HepG2 (cell line): ENCODE results near the gene NCKIPSD. TPM values are rescaled to one million over a fixed set of nuclear protein-coding genes. Genes with fewer than 3 reads are reported as not detected.

Source experiments
- ADNP ChIP-seq: sonication (generic); formaldehyde crosslinking; IDR thresholded peaks from 2 replicates; pipeline ENCODE4 v1.4.0; 2020; ENCODE audit warnings: missing genetic modification reagents
- ATF7 ChIP-seq, 2 experiments: fragments of 450-650 bp in 1 of 2; sonication (generic) in 1 of 2; formaldehyde crosslinking in 1 of 2; IDR thresholded peaks; 2 replicates each; pipeline versions ENCODE4 v1.4.0 to v1.6.1; 2016 to 2020; ENCODE audit warnings: antibody characterized with exemption in 1 of 2, mild to moderate bottlenecking in 1 of 2, missing genetic modification reagents in 1 of 2
- CREB3 ChIP-seq: sonication (generic); formaldehyde crosslinking; IDR thresholded peaks from 2 replicates; pipeline ENCODE4 v1.5.0; 2020; ENCODE audit warnings: missing genetic modification reagents
- FIP1L1 ChIP-seq: fragments of 200-400 bp; formaldehyde crosslinking; IDR thresholded peaks from 2 replicates; pipeline ENCODE4 v1.6.1; 2018; ENCODE audit warnings: low read depth, mild to moderate bottlenecking, low read length, moderate library complexity, borderline replicate concordance; ENCODE audit not compliant: insufficient read depth
- MEF2D ChIP-seq: sonication (generic); formaldehyde crosslinking; IDR thresholded peaks from 2 replicates; pipeline ENCODE4 v1.5.1; 2020; ENCODE audit warnings: mild to moderate bottlenecking, missing genetic modification reagents
- MLX ChIP-seq: IDR thresholded peaks from 2 replicates; pipeline ENCODE4 v1.6.1; 2016
- NFKB2 ChIP-seq: sonication (generic); formaldehyde crosslinking; IDR thresholded peaks from 2 replicates; pipeline ENCODE4 v1.4.0; 2020; ENCODE audit warnings: missing genetic modification reagents, borderline replicate concordance
- RELA ChIP-seq: sonication (generic); formaldehyde crosslinking; IDR thresholded peaks from 2 replicates; pipeline ENCODE4 v1.4.0; 2020; ENCODE audit warnings: missing genetic modification reagents
- RFXAP ChIP-seq: sonication (generic); formaldehyde crosslinking; IDR thresholded peaks from 2 replicates; pipeline ENCODE4 v1.4.0; 2020; ENCODE audit warnings: missing genetic modification reagents, borderline replicate concordance
- SOX5 ChIP-seq: IDR thresholded peaks from 2 replicates; pipeline ENCODE4 v1.6.1; 2016; ENCODE audit warnings: borderline replicate concordance
- SP2 ChIP-seq: sonication (generic); formaldehyde crosslinking; IDR thresholded peaks from 2 replicates; pipeline ENCODE4 v1.5.1; 2020; ENCODE audit warnings: mild to moderate bottlenecking, missing genetic modification reagents
- ZBTB20 ChIP-seq: sonication (generic); formaldehyde crosslinking; IDR thresholded peaks from 2 replicates; pipeline ENCODE4 v1.8.1; 2023; ENCODE audit warnings: missing genetic modification reagents, low read depth, mild to moderate bottlenecking, borderline replicate concordance
- ZKSCAN5 ChIP-seq: sonication (generic); formaldehyde crosslinking; IDR thresholded peaks from 2 replicates; pipeline ENCODE4 v1.5.1; 2020; ENCODE audit warnings: mild to moderate bottlenecking, missing genetic modification reagents
- ZKSCAN8 ChIP-seq: IDR thresholded peaks from 2 replicates; pipeline ENCODE4 v1.6.1; 2016; ENCODE audit warnings: borderline replicate concordance, missing genetic modification reagents, missing compliant biosample characterization
- ZNF138 ChIP-seq: sonication (generic); formaldehyde crosslinking; IDR thresholded peaks from 2 replicates; pipeline ENCODE4 v1.5.0; 2020; ENCODE audit warnings: mild to moderate bottlenecking, low read depth, missing genetic modification reagents
- ZNF225 ChIP-seq: sonication (generic); formaldehyde crosslinking; IDR thresholded peaks from 2 replicates; pipeline ENCODE4 v1.4.0; 2020; ENCODE audit warnings: mild to moderate bottlenecking, missing genetic modification reagents
- ZNF33A ChIP-seq: sonication (generic); formaldehyde crosslinking; IDR thresholded peaks from 2 replicates; pipeline ENCODE4 v1.5.1; 2020; ENCODE audit warnings: missing genetic modification reagents, mild to moderate bottlenecking, moderate library complexity, borderline replicate concordance
- ZNF780A ChIP-seq: sonication (generic); formaldehyde crosslinking; IDR thresholded peaks from 2 replicates; pipeline ENCODE4 v1.8.0; 2022; ENCODE audit warnings: mild to moderate bottlenecking, missing genetic modification reagents, moderate library complexity
- ZNF790 ChIP-seq: sonication (generic); formaldehyde crosslinking; IDR thresholded peaks from 2 replicates; pipeline ENCODE4 v1.8.0; 2022; ENCODE audit warnings: missing genetic modification reagents, mild to moderate bottlenecking, borderline replicate concordance
- ZNF883 ChIP-seq: sonication (generic); formaldehyde crosslinking; IDR thresholded peaks from 2 replicates; pipeline ENCODE4 v1.5.1; 2020; ENCODE audit warnings: mild to moderate bottlenecking, missing genetic modification reagents; ENCODE audit errors: not compliant biosample characterization
- polyA plus RNA-seq, 8 experiments: library from polyadenylated mRNA; depleted of rRNA in 3 of 8; stranded (reverse) in 7 of 8; unstranded in 1 of 8; fragments of >200 nt; fragmentation: Illumina TruSeq in 4 of 8; extraction: Trizol in 4 of 8; gene quantifications; 2 replicates each; pipeline versions ENCODE4 v1.2.1 to v1.2.3, GENCODE V29; 2011 to 2016; ENCODE audit warnings: low read depth in 4 of 8, missing spikeins in 1 of 8, mixed read lengths in 1 of 8; ENCODE audit not compliant: insufficient read depth in 1 of 8
- total RNA-seq, 5 experiments: library from RNA; depleted of rRNA; stranded (reverse); fragments of >200 nt; fragmentation: Illumina TruSeq; extraction: Trizol; gene quantifications; 2 replicates each; pipeline ENCODE4 v1.2.3, GENCODE V29; 2016; ENCODE audit warnings: low read depth in 1 of 5
- TF ChIP-seq, protein P1 (sequence below): conservative IDR thresholded peaks from 2 replicates; pipeline ENCODE4 v1.6.1; 2018; ENCODE audit warnings: missing genetic modification reagents
- TF ChIP-seq, protein P2 (sequence below): IDR thresholded peaks from 2 replicates; pipeline ENCODE4 v1.6.1; 2012; ENCODE audit warnings: low read length, improper control_type of control experiment

NCKIPSD gene
- total and polyA plus RNA-seq, 2 of the 13 experiments (the other 11 are each of a cell fraction or from before 2014, with no cell fraction given), result 13.5 to 35.2 TPM

GRCh38 chr3:48663489-48664312 lies 22.0 kb downstream of the NCKIPSD start (continued):
- TF ChIP-seq ZKSCAN8 (CRISPR knock-in tag) (no peak), ZNF33A (no peak), ZNF780A (CRISPR knock-in tag) (no peak; the same call in 1 of the 2 replicates), MLX (no peak), ZNF790 (CRISPR knock-in tag) (peak; percentile 89; the same call in 1 of the 2 replicates), ZBTB20 (CRISPR knock-in tag) (no peak), ZNF225 (CRISPR knock-in tag) (peak; percentile 87), CREB3 (peak; percentile 69; the same call in 1 of the 2 replicates), NFKB2 (CRISPR knock-in tag) (peak; percentile 74), ZNF138 (CRISPR knock-in tag) (0 out of 2 replicates have a peak, but pooled peaks have one; percentile 52), ZNF883 (peak; percentile 84), FIP1L1 (peak; percentile 25; the same call in 1 of the 2 replicates), RELA (CRISPR knock-in tag) (no peak), ATF7 (IDR thresholded peaks at IDR 0.05) (peak; percentile 96), ATF7 (CRISPR knock-in tag; IDR thresholded peaks at IDR 0.05) (peak; percentile 98), MEF2D (peak; percentile 89), SOX5 (CRISPR knock-in tag) (peak; percentile 85), SP2 (peak; percentile 74), ZKSCAN5 (CRISPR knock-in tag) (no peak), RFXAP (CRISPR knock-in tag) (peak; percentile 94), ADNP (CRISPR knock-in tag) (no peak)
- TF ChIP-seq, protein P1, sequence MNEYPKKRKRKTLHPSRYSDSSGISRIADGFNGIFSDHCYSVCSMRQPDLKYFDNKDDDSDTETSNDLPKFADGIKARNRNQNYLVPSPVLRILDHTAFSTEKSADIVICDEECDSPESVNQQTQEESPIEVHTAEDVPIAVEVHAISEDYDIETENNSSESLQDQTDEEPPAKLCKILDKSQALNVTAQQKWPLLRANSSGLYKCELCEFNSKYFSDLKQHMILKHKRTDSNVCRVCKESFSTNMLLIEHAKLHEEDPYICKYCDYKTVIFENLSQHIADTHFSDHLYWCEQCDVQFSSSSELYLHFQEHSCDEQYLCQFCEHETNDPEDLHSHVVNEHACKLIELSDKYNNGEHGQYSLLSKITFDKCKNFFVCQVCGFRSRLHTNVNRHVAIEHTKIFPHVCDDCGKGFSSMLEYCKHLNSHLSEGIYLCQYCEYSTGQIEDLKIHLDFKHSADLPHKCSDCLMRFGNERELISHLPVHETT (CRISPR knock-in tag), result peak; percentile 88
- TF ChIP-seq, protein P2, sequence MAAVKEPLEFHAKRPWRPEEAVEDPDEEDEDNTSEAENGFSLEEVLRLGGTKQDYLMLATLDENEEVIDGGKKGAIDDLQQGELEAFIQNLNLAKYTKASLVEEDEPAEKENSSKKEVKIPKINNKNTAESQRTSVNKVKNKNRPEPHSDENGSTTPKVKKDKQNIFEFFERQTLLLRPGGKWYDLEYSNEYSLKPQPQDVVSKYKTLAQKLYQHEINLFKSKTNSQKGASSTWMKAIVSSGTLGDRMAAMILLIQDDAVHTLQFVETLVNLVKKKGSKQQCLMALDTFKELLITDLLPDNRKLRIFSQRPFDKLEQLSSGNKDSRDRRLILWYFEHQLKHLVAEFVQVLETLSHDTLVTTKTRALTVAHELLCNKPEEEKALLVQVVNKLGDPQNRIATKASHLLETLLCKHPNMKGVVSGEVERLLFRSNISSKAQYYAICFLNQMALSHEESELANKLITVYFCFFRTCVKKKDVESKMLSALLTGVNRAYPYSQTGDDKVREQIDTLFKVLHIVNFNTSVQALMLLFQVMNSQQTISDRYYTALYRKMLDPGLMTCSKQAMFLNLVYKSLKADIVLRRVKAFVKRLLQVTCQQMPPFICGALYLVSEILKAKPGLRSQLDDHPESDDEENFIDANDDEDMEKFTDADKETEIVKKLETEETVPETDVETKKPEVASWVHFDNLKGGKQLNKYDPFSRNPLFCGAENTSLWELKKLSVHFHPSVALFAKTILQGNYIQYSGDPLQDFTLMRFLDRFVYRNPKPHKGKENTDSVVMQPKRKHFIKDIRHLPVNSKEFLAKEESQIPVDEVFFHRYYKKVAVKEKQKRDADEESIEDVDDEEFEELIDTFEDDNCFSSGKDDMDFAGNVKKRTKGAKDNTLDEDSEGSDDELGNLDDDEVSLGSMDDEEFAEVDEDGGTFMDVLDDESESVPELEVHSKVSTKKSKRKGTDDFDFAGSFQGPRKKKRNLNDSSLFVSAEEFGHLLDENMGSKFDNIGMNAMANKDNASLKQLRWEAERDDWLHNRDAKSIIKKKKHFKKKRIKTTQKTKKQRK, result no peak
